ENCODE results near the gene RBMS3. TPM values are rescaled to one million over a fixed set of nuclear protein-coding genes. Genes with fewer than 3 reads are reported as not detected.

The RBMS3 gene
- total and polyA plus RNA-seq, 2 of the 8 experiments (the other 6 are each of a cell fraction or from before 2014, with no cell fraction given): 3.7 to 6.9 TPM

DNA sequence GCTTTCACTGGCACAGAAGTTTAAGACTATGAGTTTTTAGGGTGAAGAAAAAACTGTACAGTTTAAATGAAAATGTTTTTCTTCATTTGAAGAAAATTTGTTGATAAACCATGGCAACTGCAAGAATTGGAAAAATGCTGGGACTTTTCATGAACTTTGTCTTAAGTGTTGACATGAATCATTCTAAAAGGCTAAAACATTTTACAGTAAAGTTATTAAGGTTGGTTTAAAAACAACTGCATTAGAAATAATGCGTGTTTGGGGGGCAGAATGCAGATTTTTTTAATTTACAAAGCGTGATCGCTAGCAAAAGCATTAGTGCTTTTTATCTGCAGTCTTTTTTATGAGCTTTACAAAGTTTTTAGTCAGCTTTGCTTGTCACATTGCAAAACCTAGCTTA lies 723.6 kb downstream of the RBMS3 start (continued):
- TF ChIP-seq, protein P1, sequence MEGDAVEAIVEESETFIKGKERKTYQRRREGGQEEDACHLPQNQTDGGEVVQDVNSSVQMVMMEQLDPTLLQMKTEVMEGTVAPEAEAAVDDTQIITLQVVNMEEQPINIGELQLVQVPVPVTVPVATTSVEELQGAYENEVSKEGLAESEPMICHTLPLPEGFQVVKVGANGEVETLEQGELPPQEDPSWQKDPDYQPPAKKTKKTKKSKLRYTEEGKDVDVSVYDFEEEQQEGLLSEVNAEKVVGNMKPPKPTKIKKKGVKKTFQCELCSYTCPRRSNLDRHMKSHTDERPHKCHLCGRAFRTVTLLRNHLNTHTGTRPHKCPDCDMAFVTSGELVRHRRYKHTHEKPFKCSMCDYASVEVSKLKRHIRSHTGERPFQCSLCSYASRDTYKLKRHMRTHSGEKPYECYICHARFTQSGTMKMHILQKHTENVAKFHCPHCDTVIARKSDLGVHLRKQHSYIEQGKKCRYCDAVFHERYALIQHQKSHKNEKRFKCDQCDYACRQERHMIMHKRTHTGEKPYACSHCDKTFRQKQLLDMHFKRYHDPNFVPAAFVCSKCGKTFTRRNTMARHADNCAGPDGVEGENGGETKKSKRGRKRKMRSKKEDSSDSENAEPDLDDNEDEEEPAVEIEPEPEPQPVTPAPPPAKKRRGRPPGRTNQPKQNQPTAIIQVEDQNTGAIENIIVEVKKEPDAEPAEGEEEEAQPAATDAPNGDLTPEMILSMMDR (IDR thresholded peaks at IDR 0.05; ENCODE audit: control extremely low read depth in 1 of 3, insufficient read depth in 1 of 3, low read depth in 1 of 3, low read length in 3 of 3): no peak
- no peak for TF ChIP-seq EP300 (IDR thresholded peaks at IDR 0.05; ENCODE audit: borderline replicate concordance in 1 of 2, low read depth in 2 of 2, low read length in 2 of 2)
- no peak for TF ChIP-seq JUND (IDR thresholded peaks at IDR 0.05; ENCODE audit: low read length)
